Brain pericyte (primary cell): ENCODE measurements around the gene UVRAG.
"Not testable (repeated sequence)": the region's sequence is repeated elsewhere in the genome, so short reads cannot be mapped to it uniquely, and the experiment has no call there.

Source experiments
- DNase-seq: peaks from one replicate; pipeline ENCODE4 v3.0.0-alpha.2; 2012; ENCODE audit warnings: low read depth, low spot score

Gene UVRAG

GRCh38 chr11:76067099-76067498, 252.1 kb downstream of the UVRAG start:
- no peak for DNase-seq

DNA sequence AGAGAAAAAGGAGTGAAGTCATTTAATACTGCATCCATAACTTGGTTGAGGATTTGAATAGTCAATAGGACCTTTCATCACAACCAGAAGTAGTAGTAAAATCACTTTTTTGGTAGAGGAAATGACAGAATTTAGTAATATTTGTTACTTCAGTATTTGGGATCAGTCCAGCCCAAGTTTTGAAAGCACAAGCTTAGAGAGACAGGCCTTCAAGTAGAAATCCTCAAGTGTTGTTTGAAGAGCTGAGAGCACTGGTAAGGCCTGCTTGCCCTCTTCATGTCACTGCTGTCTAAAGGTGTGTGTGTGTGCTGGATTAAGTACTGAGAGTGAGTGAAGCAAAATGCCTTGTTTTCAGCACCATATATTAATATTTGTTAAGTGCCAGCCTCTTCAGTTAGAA, 254.0 kb downstream of the UVRAG start:
- no peak for DNase-seq

DNA sequence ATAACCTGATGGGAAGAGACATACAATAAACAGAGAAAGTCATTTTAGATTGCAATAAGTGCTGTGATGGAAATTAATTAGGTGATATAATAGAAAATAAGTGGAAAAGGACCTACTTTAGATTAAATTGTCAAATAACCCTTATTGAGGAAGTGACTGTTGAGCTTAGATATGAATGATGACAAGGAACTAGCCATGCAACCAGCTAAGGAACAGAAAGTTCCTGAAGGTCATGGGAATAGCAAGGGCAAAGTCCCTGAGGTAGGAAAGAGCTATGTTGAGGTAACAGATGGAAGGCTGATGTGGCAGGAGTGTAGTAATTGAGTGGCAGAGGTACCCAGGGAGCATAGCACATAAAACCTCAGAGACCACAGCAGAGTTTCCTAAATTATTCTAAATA, 256.1 kb downstream of the UVRAG start:
- DNase-seq = no peak

- peak; percentile 27 for DNase-seq
Observed at GRCh38 chr11:76073724-76074123, 258.7 kb downstream of the UVRAG start.

DNA sequence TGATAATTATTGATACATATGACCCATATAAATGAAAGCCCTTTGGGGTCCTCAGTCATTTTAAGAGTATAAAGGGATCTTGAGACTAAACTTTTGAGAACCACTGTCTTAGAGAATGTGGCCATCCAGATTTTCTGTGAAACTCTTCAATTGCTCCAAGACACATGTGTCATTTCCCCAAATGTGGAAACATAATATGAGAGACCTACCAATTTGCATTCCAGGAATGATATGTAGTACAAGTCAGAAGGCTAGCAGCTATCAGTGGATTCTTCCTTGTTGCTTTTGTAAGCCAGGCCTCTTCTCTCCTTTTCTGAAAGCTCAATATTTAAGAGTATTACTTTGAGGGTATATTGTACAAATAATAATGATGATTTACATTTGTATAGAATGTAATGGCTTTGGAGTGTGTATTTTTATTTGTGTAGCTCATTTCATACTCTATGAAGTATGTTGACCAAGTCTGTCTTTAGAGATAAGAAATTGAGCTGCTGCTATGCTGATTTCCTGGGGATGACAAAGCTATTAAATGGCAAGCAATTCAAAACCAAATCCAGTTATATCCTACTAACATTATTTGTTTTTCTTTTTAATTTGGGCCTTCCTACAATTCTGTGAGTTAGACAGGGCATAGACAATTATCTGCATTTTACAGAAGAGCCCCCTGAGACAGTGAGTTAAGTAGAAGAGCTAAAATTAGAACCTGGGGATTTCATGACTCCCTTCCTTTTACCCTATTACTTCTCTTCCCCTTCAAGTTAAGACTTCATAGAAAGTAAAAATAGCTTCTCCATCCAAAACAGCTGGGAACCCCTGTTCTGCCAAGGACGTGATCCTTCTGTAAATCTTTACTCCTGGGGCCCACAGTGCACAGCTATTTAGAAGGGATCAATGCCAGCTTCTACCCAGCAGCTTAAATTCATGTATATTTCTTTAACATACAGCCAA, 259.4 kb downstream of the UVRAG start:
- DNase-seq = peak; percentile 4

- DNase-seq = no peak
Observed at GRCh38 chr11:76075716-76076115, 260.7 kb downstream of the UVRAG start.

DNA sequence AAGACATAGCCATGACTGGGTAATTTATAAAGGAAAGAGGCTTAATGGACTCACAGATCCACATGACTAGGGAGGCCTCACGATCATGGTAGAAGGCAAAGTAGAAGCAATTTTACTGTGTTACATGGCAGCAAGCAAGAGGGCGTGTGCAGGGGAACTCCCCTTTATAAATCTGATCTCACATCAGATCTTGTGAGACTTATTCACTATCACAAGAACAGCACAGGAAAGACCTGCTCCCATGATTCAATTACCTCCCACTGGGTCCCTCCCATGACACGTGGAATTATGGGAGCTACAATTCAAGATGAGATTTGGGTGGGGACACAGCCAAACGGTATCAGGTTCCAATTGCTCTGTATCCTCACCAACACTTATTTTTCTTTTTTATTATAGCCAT, 261.2 kb downstream of the UVRAG start:
- not testable (repeated sequence) for DNase-seq

DNA sequence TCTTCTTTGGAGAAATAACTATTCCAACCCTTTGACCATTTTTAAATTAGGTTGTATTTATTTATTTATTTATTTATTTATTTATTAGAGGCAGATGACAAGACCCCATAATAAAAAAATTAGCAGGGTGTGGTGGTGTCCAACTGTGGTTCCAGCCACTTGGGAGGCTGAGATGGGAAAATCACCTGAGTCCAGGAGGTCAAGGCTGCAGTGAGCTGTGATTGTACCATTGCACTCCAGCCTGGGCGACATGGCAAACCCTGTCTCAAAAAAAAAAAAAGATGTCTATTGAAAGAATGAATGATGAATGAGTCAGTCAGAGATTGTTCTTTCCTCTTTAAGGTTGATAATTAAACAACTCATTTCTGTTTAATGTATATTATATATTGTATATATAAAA, 261.7 kb downstream of the UVRAG start:
- DNase-seq = no peak

DNA sequence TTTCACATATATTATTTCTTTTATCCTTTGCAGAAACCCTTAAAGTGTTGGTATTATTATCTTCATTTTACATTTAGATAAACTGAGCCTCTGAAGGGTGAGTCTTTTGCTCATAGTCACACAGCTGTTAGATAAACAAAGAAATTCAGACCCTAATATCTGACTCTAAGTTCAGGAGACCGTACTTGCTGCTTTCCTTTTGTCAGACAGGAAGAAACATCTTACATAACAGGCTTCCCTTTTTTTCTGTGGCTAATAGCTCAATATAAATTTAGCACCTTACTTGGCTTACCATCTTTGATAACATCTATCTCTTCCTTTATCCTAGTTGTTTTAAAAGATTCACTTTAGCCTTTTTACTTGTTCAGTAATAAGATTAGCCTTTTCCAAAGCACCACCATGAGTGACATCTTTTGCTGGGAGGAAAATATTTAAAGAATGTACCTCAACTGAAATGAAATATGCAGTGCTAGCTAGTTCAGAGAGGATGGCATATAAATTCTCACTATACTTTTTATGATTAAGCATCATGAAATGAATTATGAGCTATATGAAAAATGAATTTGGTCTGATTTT, 262.7 kb downstream of the UVRAG start:
- no peak for DNase-seq

DNA sequence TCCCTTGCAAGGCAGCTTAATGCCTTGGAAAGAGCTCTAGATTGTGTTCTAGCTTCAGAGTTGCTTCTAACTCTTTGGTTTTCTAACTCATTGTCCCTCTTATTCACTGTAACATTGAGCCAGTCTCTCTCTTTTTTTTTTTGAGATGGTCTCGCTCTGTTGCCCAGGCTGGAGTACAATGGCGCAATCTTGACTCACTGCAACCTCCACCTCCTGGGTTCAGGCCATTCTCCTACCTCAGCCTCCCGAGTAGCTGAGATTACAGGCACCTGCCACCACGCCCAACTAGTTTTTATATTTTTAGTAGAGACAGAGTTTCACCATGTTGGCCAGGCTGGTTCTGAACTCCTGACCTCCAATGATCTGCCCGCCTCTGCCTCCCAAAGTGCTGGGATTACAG, 266.1 kb downstream of the UVRAG start:
- not testable (repeated sequence) for DNase-seq

DNA sequence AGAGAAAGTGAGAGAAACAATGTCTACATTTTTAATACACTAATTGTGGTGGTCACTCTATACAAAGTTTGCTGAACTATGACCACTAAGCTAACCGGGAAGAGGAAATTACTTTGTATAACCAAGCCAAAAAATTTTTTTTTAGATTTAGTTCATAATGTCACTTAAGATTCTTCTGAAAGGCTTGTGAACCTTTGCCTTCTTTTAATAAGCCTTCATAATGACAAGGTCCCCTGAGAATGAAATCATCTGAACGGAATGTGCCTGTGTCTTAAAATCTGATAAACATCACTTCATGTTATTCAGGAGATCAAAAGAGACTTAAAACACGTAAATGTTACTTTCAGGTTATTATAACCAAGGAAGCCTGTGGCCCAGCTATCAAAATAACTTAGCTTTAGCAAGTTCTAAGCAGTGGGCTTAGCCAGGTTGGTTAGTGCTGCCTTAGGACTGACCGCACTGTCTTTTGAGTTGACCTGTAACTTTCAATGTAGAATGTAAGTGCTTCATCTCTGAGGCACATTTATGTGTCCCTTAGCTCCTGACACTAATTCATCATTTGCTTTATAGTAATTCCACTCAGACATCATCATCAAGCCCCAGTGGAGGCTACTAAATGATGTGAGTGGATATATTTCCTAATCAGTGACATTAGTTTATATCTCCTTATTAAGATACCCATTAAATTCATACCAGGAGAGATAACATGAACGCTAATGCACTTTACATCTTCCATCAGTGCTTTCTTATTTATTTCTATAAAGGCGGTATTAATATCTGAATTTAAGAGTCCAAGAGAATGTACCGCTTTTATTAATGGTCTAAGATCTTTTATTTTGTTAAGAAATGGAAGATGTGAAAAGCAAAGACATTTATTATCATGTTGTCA, 268.8 kb downstream of the UVRAG start:
- DNase-seq = no peak

GRCh38 chr11:76085270-76085669, 270.3 kb downstream of the UVRAG start:
- DNase-seq = no peak

- DNase-seq = peak; percentile 64
Observed at GRCh38 chr11:76086743-76087635, 272.0 kb downstream of the UVRAG start.

DNA sequence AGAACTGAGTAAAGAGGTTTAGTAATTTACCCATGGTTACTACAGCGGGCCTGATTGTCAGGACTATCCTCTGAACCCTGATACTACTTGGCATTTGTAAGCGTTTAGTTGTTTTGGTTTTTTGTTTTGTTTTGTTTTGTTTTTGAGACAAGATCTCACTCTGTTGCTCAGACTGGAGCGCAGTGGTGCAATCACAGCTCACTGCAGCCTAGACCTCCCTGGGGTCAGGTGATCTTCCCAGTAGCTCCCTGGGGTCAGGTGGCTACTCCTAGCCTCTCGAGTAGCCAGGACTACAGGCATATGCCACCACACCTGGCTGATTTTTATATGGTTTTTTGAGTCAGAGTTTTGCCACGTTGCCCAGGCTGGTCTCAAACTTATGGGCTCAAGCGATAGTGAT, 272.7 kb downstream of the UVRAG start:
- DNase-seq = no peak

DNA sequence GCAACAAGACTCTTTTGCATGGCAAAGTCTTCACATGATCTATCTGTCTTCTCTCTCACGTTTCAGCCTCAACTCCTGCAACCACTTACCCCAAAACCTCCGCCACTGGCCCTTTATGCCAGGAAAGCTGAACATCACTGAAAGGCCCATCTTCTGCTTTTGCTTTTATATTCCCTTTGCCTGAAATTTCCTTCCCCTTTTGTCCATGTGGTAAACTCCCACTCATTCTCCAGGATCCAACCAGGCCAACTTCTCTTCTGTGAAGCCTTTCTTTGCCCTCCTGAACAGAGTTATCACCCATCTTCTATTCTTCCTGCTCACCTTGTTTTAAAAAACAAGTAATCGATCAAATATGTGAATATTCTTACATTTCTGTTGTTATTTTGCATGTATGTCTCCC, 273.5 kb downstream of the UVRAG start:
- DNase-seq = no peak

DNA sequence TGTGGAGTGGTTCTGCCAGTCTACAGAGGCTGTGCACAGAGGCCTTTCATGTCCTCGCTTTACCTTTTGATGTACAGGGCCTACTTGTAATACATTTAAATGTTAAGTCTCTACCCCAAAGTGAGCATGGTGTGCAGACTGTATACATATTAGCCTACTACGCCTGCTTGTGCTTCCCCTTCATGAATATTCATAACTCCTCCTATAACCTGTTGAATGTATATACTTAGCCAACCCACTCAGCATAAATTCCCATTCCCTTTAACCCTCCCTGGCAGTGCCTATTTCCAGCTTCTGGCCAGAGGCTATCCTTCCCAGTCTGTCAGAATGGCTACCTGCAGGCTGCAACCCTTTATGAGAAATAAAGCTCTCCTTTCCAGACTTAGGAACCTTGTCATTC, 275.2 kb downstream of the UVRAG start:
- DNase-seq = no peak

- DNase-seq = no peak
Observed at GRCh38 chr11:76090821-76091220, 275.8 kb downstream of the UVRAG start.

DNA sequence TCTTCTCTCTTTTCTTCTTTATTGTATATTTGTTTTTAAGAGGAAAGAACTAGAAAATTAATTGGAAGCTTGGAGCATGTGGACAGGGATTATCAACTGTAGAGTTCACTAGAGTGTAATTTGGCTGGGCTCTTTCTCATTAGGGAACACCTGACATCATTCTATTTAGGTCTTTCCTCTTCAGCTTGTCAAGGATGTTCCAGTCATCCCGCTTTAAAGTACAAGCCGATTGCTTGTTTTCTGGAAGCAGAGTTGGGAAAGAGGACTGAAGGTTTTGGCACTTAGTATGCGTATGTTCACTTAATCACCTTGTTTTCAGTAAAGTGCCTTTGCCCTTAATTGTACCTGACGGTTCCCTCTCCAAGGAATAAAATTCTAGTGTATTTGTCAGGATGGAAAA, 279.7 kb downstream of the UVRAG start:
- DNase-seq = no peak

DNA sequence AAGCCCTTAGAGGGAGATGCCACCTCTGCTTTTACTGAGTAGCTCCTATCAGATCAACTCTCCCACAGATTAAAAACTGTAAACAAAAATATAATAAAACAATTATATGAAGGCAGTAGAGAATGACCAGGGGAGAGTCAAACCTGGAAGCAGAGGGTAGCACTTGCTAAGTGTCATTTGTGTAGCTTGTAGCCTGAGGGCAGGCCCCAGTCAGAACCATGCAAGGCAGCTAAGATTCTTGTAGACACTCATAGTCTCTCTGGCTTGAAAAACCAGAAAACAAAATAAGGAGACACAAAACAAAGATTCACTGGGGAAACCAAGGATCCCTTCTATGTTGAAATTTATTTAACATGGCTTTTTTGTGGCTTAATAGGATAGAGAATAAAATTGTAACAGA, 280.9 kb downstream of the UVRAG start:
- DNase-seq = no peak

- no peak for DNase-seq
Observed at GRCh38 chr11:76096552-76096951, 281.5 kb downstream of the UVRAG start.

- no peak for DNase-seq
Observed at GRCh38 chr11:76102802-76103201, 287.8 kb downstream of the UVRAG start.
